Measurements from ENCODE around the gene NHSL1. TPM values are rescaled to one million over a fixed set of nuclear protein-coding genes. Genes with fewer than 3 reads are reported as not detected.

Gene NHSL1
- total and polyA plus RNA-seq, 2 donors (not counting 3 experiments of a cell fraction or from before 2014, with no cell fraction given): 24.8 to 55.0 TPM

- no TSS peak for BruUV-seq (replicated peaks)
- peaks cover 8 to 12% of the 10 kb centered on the region in 2 experiments for H3K36me3 ChIP-seq (ENCODE audit: control insufficient read depth in 2 of 2, extremely low read depth in 1 of 2, insufficient read depth in 2 of 2, low read length in 2 of 2)
- H2AFZ ChIP-seq (ENCODE audit: low read depth, low read length): no peak overlapping the region
- no peak overlapping the region for H3K9ac ChIP-seq (replicated peaks; ENCODE audit: extremely low read depth, insufficient read depth, low read length)
- TF ChIP-seq POLR2AphosphoS5 (IDR thresholded peaks at IDR 0.05; ENCODE audit: insufficient read depth, low read depth, low read length) (no peak), JUN (IDR thresholded peaks at IDR 0.05; ENCODE audit: borderline replicate concordance, insufficient read depth, insufficient read length, low read depth) (no peak), MAX (IDR thresholded peaks at IDR 0.05; ENCODE audit: insufficient read depth, insufficient read length) (no peak), FOS (IDR thresholded peaks at IDR 0.05; ENCODE audit: borderline replicate concordance, insufficient read depth, low read length) (no peak)
- dilution Hi-C loops (cut with MboI; ENCODE audit: extremely low pct_ligation_motif_present, low sequenced_read_pairs) (no loop called here), intact Hi-C loops (cut with micrococcal nuclease) (loop anchor here (10.0 kb wide), 1 partner anchor 272 kb away; no protein-coding TSS in a partner anchor)
- H4K20me1 ChIP-seq (replicated peaks; ENCODE audit: control insufficient read depth, extremely low read depth, insufficient read depth, low read length): no peaks in the 10 kb centered on the region
- no peak overlapping the region for H3K27ac ChIP-seq (ENCODE audit: insufficient read depth, low read depth, low read length)
- POLR2A ChIA-PET: interaction anchor here (0.7 kb wide), 1 partner anchor 18 kb away, joined by 5 read pairs; no protein-coding TSS in a partner anchor
- H3K79me2 ChIP-seq (ENCODE audit: control insufficient read depth, insufficient read depth, low read length): no peaks in the 10 kb centered on the region
- H3K4me2 ChIP-seq (ENCODE audit: insufficient read depth, low read length): no peak overlapping the region
- H3K4me1 ChIP-seq (ENCODE audit: control insufficient read depth, extremely low read depth, insufficient read depth, low read length): peaks cover 12% of the 10 kb centered on the region
- H3K4me3 ChIP-seq (replicated peaks in 1 of 3; ENCODE audit: insufficient read depth in 1 of 3, low read depth in 1 of 3, low read length in 3 of 3): no peak overlapping the region
- H3K9me1 ChIP-seq (replicated peaks; ENCODE audit: control insufficient read depth, extremely low read depth, insufficient read depth, low read length): no peaks in the 10 kb centered on the region
- H3K9me3 ChIP-seq (replicated peaks; ENCODE audit: control insufficient read depth, insufficient read depth, low read length): no peaks in the 10 kb centered on the region
- CTCF ChIA-PET: interaction anchor here (0.6 to 1.5 kb wide), 5 partner anchors 41 to 484 kb away, joined by 3 to 5 read pairs (median 3); no protein-coding TSS in a partner anchor
- FAIRE-seq (no peak), DNase-seq (ENCODE audit: low read depth, low spot score) (peak; percentile 19)
- H3K27me3 ChIP-seq (ENCODE audit: control insufficient read depth in 2 of 2, insufficient read depth in 2 of 2, low read length in 2 of 2): no peaks in the 10 kb centered on the region
These were observed 76.4 kb downstream of the NHSL1 start for GRCh38 chr6:138422861-138423260.

- Histone ChIP-seq H3K27me3 (ENCODE audit: control insufficient read depth in 2 of 2, insufficient read depth in 2 of 2, low read length in 2 of 2) (no peaks in the 10 kb centered on the region), H3K4me3 (replicated peaks in 1 of 3; ENCODE audit: insufficient read depth in 1 of 3, low read depth in 1 of 3, low read length in 3 of 3) (no peak overlapping the region), H3K9me1 (replicated peaks; ENCODE audit: control insufficient read depth, extremely low read depth, insufficient read depth, low read length) (no peaks in the 10 kb centered on the region), H2AFZ (ENCODE audit: low read depth, low read length) (no peak overlapping the region), H3K36me3 (ENCODE audit: control insufficient read depth in 2 of 2, extremely low read depth in 1 of 2, insufficient read depth in 2 of 2, low read length in 2 of 2) (peaks cover 8 to 9% of the 10 kb centered on the region in 2 experiments), H3K4me2 (ENCODE audit: insufficient read depth, low read length) (no peak overlapping the region), H3K4me1 (ENCODE audit: control insufficient read depth, extremely low read depth, insufficient read depth, low read length) (peaks cover 12% of the 10 kb centered on the region), H3K9ac (replicated peaks; ENCODE audit: extremely low read depth, insufficient read depth, low read length) (no peak overlapping the region), H3K9me3 (replicated peaks; ENCODE audit: control insufficient read depth, insufficient read depth, low read length) (no peaks in the 10 kb centered on the region), H3K79me2 (ENCODE audit: control insufficient read depth, insufficient read depth, low read length) (no peaks in the 10 kb centered on the region), H4K20me1 (replicated peaks; ENCODE audit: control insufficient read depth, extremely low read depth, insufficient read depth, low read length) (no peaks in the 10 kb centered on the region), H3K27ac (ENCODE audit: insufficient read depth, low read depth, low read length) (no peak overlapping the region)
- intact Hi-C loops (cut with micrococcal nuclease) (loop anchor here (10.0 kb wide), 1 partner anchor 273 kb away; no protein-coding TSS in a partner anchor), dilution Hi-C loops (cut with MboI; ENCODE audit: extremely low pct_ligation_motif_present, low sequenced_read_pairs) (no loop called here)
- CTCF ChIA-PET: interaction anchor here (1.2 kb wide), 1 partner anchor 25 kb away, joined by 3 read pairs; no protein-coding TSS in a partner anchor
- POLR2A ChIA-PET: no interaction called here
- FAIRE-seq: no peak
- BruUV-seq (replicated peaks): no TSS peak
- no peak for DNase-seq (ENCODE audit: low read depth, low spot score)
- TF ChIP-seq MAX (IDR thresholded peaks at IDR 0.05; ENCODE audit: insufficient read depth, insufficient read length) (no peak), POLR2AphosphoS5 (IDR thresholded peaks at IDR 0.05; ENCODE audit: insufficient read depth, low read depth, low read length) (no peak), POLR2A (IDR thresholded peaks at IDR 0.05; ENCODE audit: low read depth, low read length) (no peak), JUN (IDR thresholded peaks at IDR 0.05; ENCODE audit: borderline replicate concordance, insufficient read depth, insufficient read length, low read depth) (no peak), MYC (IDR thresholded peaks at IDR 0.05; ENCODE audit: low read depth, low read length) (no peak), FOS (IDR thresholded peaks at IDR 0.05; ENCODE audit: borderline replicate concordance, insufficient read depth, low read length) (no peak), GATA2 (IDR thresholded peaks at IDR 0.05; ENCODE audit: insufficient read depth, insufficient read length, low read depth, low read length) (no peak), EZH2 (IDR thresholded peaks at IDR 0.05; ENCODE audit: borderline replicate concordance, low read depth, low read length, severe bottlenecking) (no peak), CTCF (IDR thresholded peaks at IDR 0.05; ENCODE audit: extremely low read depth in 1 of 2, insufficient read depth in 1 of 2, low read depth in 1 of 2, low read length in 2 of 2) (no peak)
These were observed 77.7 kb downstream of the NHSL1 start for GRCh38 chr6:138421608-138422007.

All from endothelial cell of umbilical vein (primary cell).